ENCODE results near the gene MRS2. TPM values are rescaled to one million over a fixed set of nuclear protein-coding genes. Genes with fewer than 3 reads are reported as not detected.
"Not testable (repeated sequence)": the region's sequence is repeated elsewhere in the genome, so short reads cannot be mapped to it uniquely, and the experiment has no call there.

MRS2 gene
- total RNA-seq, 2 donors from 2014 or later = 17.9 to 20.2 TPM

DNA sequence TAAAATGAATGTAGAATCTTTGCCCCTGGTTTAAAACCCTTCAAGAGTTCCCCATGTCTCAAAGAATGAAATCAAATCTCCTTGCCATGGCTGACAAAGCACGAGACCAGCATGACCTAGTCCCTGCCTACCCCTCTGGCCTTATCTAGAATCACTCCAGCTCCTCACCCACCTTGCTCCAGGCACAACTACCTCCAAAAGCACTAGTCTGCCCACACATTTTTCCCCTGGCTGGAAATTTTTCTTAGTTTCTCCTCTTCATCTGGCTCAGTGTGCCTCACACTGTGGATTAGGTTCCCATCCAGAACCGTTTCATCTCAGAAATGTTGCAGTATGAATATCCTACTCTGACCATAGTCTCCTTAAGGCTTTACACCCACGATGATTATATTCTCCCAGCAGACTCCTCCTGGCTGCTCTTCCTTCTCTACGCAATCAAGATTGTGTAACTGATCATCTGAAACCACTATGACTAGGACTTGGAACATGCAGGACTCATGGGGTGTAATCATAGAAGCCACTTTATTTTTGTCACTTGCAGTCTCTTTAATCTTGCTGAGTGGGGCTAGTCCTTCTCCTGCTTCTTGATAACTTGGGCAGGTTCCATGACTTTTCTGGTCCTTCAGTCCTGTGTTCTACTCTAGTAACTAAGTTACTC is 7.8 kb upstream of the MRS2 start:
- H3K4me3 ChIP-seq = no peak overlapping the region
- ATAC-seq (ENCODE audit: insufficient number of reproducible peaks, low FRiP score, low read depth) (no peak), DNase-seq (ENCODE audit: low spot score) (no peak)
- H3K27me3 ChIP-seq (replicated peaks; ENCODE audit: insufficient read depth) = no peaks in the 10 kb centered on the region
- H3K9me3 ChIP-seq = peaks cover 3% of the 10 kb centered on the region
- TF ChIP-seq, protein P1, sequence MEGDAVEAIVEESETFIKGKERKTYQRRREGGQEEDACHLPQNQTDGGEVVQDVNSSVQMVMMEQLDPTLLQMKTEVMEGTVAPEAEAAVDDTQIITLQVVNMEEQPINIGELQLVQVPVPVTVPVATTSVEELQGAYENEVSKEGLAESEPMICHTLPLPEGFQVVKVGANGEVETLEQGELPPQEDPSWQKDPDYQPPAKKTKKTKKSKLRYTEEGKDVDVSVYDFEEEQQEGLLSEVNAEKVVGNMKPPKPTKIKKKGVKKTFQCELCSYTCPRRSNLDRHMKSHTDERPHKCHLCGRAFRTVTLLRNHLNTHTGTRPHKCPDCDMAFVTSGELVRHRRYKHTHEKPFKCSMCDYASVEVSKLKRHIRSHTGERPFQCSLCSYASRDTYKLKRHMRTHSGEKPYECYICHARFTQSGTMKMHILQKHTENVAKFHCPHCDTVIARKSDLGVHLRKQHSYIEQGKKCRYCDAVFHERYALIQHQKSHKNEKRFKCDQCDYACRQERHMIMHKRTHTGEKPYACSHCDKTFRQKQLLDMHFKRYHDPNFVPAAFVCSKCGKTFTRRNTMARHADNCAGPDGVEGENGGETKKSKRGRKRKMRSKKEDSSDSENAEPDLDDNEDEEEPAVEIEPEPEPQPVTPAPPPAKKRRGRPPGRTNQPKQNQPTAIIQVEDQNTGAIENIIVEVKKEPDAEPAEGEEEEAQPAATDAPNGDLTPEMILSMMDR (IDR thresholded peaks at IDR 0.05) = no peak
- H3K36me3 ChIP-seq = no peaks in the 10 kb centered on the region
- no peaks in the 10 kb centered on the region for H3K4me1 ChIP-seq (ENCODE audit: control insufficient read depth in 1 of 2, low read depth in 2 of 2)
- H3K27ac ChIP-seq = no peak overlapping the region

DNA sequence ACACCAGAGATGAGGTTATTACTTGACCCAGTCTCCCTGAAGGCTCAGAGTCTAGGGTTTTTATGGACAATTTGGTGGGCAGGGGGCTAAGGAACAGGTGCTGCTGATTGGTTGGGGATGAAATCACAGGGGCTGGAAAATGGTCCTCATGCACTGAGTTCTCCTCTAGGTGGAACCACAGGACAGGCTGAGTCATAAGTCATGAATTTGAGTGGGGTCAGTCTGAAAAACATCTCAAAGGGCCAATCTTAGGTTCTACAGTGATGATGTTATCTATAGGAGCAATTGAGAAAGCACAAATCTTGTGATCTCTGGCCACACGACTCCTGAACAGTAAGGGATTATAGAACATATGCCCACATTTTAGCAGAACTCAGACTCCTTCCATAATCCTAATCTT is 5.9 kb upstream of the MRS2 start:
- Histone ChIP-seq H3K27me3 (replicated peaks; ENCODE audit: insufficient read depth) (no peaks in the 10 kb centered on the region), H3K4me3 (no peak overlapping the region), H3K36me3 (no peaks in the 10 kb centered on the region), H3K4me1 (ENCODE audit: control insufficient read depth in 1 of 2, low read depth in 2 of 2) (no peaks in the 10 kb centered on the region), H3K27ac (no peak overlapping the region), H3K9me3 (peaks cover 3% of the 10 kb centered on the region)
- TF ChIP-seq, protein P1 (IDR thresholded peaks at IDR 0.05) = no peak
- ATAC-seq (ENCODE audit: insufficient number of reproducible peaks, low FRiP score, low read depth) (no peak), DNase-seq (ENCODE audit: low spot score) (no peak)

DNA sequence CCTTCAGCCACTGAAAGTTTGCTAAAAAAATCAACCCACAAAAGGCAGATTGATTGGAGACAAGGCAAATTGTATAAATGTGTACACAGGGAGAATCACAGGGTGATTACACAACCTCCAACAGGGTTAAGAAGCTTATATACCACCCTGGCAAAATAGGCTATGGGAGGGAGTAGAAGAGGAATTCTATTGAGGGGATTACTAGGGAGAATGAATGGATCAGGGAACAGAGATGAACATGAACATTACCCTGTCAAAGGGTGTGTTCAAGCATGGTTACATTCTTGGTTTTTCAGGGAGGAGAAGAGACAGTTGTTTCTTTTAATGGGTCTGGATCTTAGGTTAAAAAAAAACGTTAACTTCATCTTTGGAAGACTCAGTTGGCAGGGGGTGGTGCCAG is 5.1 kb upstream of the MRS2 start:
- ATAC-seq (ENCODE audit: insufficient number of reproducible peaks, low FRiP score, low read depth) = no peak
- Histone ChIP-seq H3K36me3 (no peaks in the 10 kb centered on the region), H3K4me3 (no peak overlapping the region), H3K27ac (no peak overlapping the region), H3K9me3 (peaks cover 3% of the 10 kb centered on the region), H3K27me3 (replicated peaks; ENCODE audit: insufficient read depth) (no peaks in the 10 kb centered on the region), H3K4me1 (ENCODE audit: control insufficient read depth in 1 of 2, low read depth in 2 of 2) (peaks cover 0 to 4% of the 10 kb centered on the region in 2 donors)
- TF ChIP-seq, protein P1 (IDR thresholded peaks at IDR 0.05) = no peak
- DNase-seq (ENCODE audit: low spot score) = no peak

DNA sequence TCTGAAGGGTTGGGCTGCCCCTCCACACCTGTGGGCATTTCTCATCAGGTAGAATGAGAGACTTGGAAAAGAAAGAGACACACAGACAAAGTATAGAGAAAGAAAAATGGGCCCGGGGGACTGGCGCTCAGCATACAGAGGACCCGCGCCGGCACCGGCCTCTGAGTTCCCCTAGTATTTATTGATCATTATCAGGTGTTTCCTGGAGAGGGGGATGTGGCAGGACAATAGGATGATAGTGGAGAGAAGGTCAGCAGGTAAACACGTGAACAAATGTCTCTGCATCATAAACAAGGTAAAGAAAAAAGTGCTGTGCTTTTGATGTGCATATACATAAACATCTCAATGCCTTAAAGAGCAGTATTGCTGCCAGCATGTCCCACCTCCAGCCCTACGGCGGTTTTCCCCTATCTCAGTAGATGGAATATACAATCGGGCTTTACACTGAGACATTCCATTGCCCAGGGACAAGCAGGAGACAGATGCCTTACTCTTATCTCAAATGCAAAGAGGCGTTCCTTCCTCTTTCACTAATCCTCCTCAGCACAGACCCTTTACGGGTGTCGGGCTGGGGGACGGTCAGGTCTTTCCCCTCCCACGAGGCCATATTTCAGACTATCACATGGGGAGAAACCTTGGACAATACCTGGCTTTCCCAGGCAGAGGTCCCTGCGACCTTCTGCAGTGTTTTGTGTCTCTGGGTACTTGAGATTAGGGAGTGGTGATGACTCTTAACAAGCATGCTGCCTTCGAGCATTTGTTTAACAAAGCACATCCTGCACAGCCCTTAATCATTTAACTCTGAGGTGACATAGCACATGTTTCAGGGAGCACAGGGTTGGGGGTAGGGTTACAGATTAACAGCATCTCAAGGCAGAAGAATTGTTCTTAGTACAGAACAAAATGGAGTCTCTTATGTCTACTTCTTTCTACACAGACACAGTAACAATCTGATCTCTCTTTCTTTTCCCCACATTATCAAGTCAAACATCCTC is 2.4 kb upstream of the MRS2 start:
- not testable (repeated sequence) for H3K27me3 ChIP-seq (replicated peaks; ENCODE audit: insufficient read depth); H3K36me3 ChIP-seq; H3K9me3 ChIP-seq; DNase-seq (ENCODE audit: low spot score); H3K27ac ChIP-seq; H3K4me3 ChIP-seq; ATAC-seq (ENCODE audit: insufficient number of reproducible peaks, low FRiP score, low read depth)
- H3K4me1 ChIP-seq (ENCODE audit: control insufficient read depth in 1 of 2, low read depth in 2 of 2) = peaks cover 12 to 14% of the 10 kb centered on the region in 2 donors

DNA sequence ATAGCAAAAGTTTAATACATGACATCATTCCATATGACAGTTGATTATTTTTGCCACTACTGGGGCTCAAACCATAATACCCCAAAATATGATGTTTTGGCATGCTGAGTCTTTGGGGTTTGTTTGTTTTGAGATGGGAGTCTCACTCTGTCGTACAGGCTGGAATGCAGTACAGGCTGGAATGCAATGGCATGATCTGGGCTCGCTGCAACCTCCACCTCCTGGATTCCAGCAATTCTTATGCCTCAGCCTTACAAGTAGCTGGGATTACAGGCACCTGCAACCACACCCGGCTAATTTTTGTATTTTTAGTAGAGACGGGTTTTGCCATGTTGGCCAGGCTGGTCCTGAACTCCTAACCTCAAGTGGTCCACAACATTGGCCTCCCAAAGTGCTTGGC is 1.3 kb upstream of the MRS2 start:
- H3K27me3 ChIP-seq (replicated peaks; ENCODE audit: insufficient read depth) = no peaks in the 10 kb centered on the region
- TF ChIP-seq, protein P1 (IDR thresholded peaks at IDR 0.05) = no peak
- peaks cover 12 to 14% of the 10 kb centered on the region in 2 donors for H3K4me1 ChIP-seq (ENCODE audit: control insufficient read depth in 1 of 2, low read depth in 2 of 2)
- no peak for DNase-seq (ENCODE audit: low spot score)
- H3K27ac ChIP-seq = no peak overlapping the region
- peaks cover 3% of the 10 kb centered on the region for H3K9me3 ChIP-seq
- no peak overlapping the region for H3K4me3 ChIP-seq
- H3K36me3 ChIP-seq = peaks cover 6% of the 10 kb centered on the region
- no peak for ATAC-seq (ENCODE audit: insufficient number of reproducible peaks, low FRiP score, low read depth)
